K562 (cell line): ENCODE results near the gene NDOR1. TPM values are rescaled to one million over a fixed set of nuclear protein-coding genes. Genes with fewer than 3 reads are reported as not detected.

Experiments used
- ARNT ChIP-seq, 2 experiments: fragments of 450-650 bp; IDR thresholded peaks; 2 replicates each; pipeline ENCODE4 v1.6.1; 2016; ENCODE audit warnings: mild to moderate bottlenecking in 1 of 2
- ATF7 ChIP-seq: fragments of 450-650 bp; IDR thresholded peaks from 2 replicates; pipeline ENCODE4 v1.7.1; 2014; ENCODE audit warnings: mild to moderate bottlenecking, moderate library complexity
- CHD2 ChIP-seq: IDR thresholded peaks from 2 replicates; pipeline ENCODE4 v1.6.1; 2011; ENCODE audit warnings: low read depth, low read length
- FOXM1 ChIP-seq, 2 experiments: fragments of 450-650 bp in 1 of 2; sonication (generic) in 1 of 2; formaldehyde crosslinking in 1 of 2; IDR thresholded peaks; 2 replicates each; pipeline versions ENCODE4 v1.6.1 to v1.9.0; 2017 to 2022; ENCODE audit warnings: low read depth in 2 of 2, mild to moderate bottlenecking in 2 of 2, missing genetic modification reagents in 1 of 2, moderate library complexity in 1 of 2
- HNRNPK ChIP-seq: fragments of 200-400 bp; formaldehyde crosslinking; IDR thresholded peaks from one replicate; pipeline ENCODE4 v1.6.1; 2018; ENCODE audit warnings: mild to moderate bottlenecking, low read depth, low read length; ENCODE audit not compliant: poor library complexity, severe bottlenecking
- HSF4 ChIP-seq: fragments of 250-450 bp; sonication (Bioruptor Pico); IDR thresholded peaks from 2 replicates; pipeline ENCODE4 v2.1.2; 2022; ENCODE audit warnings: mild to moderate bottlenecking, moderate library complexity, borderline replicate concordance
- PYGO2 ChIP-seq: fragments of 450-650 bp; IDR thresholded peaks from 2 replicates; pipeline ENCODE4 v1.6.1; 2016; ENCODE audit warnings: mild to moderate bottlenecking, missing genetic modification characterization, moderate library complexity, missing compliant biosample characterization
- RNF219 ChIP-seq: fragments of 250-450 bp; sonication (Bioruptor Pico); IDR thresholded peaks from 2 replicates; pipeline ENCODE4 v1.5.0; 2022; ENCODE audit warnings: mild to moderate bottlenecking
- SIX5 ChIP-seq, 2 experiments: IDR thresholded peaks; 2 replicates each; pipeline ENCODE4 v1.6.1; 2011; ENCODE audit warnings: low read length in 2 of 2, borderline replicate concordance in 1 of 2, low read depth in 1 of 2, mild to moderate bottlenecking in 1 of 2, moderate library complexity in 1 of 2; ENCODE audit not compliant: insufficient read depth in 1 of 2
- SMAD3 ChIP-seq: fragments of 450-650 bp; formaldehyde crosslinking; conservative IDR thresholded peaks from 2 replicates; pipeline ENCODE4 v1.4.0; 2020; ENCODE audit warnings: mild to moderate bottlenecking
- TAL1 ChIP-seq: fragments of 450-650 bp; IDR thresholded peaks from 2 replicates; pipeline ENCODE4 v1.6.1; 2016; ENCODE audit warnings: mild to moderate bottlenecking
- TOE1 ChIP-seq, 2 experiments: fragments of 450-650 bp in 1 of 2; sonication (generic) in 1 of 2; formaldehyde crosslinking in 1 of 2; IDR thresholded peaks; 2 replicates each; pipeline versions ENCODE4 v1.7.1 to v1.8.0; 2016 to 2022; ENCODE audit warnings: borderline replicate concordance in 2 of 2, mild to moderate bottlenecking in 2 of 2, antibody characterized with exemption in 1 of 2, inconsistent platforms in 1 of 2, low read depth in 1 of 2, missing genetic modification reagents in 1 of 2, moderate library complexity in 1 of 2
- TSC22D4 ChIP-seq: fragments of 450-650 bp; IDR thresholded peaks from 2 replicates; pipeline ENCODE4 v1.6.1; 2016; ENCODE audit warnings: missing genetic modification characterization, missing biosample characterization, control low read depth
- U2AF2 ChIP-seq: fragments of 200-400 bp; formaldehyde crosslinking; optimal IDR thresholded peaks from 2 replicates; pipeline ENCODE3; 2017; ENCODE audit warnings: low read depth, mild to moderate bottlenecking, low read length
- ZFP36 ChIP-seq: fragments of 150-350 bp; IDR thresholded peaks from 2 replicates; pipeline ENCODE4 v1.6.1; 2018; ENCODE audit warnings: low read length, low read depth; ENCODE audit not compliant: partially characterized antibody
- polyA plus RNA-seq, 8 experiments: library from polyadenylated mRNA; depleted of rRNA in 4 of 8; stranded (reverse) in 5 of 8; unstranded in 3 of 8; fragments of >200 nt; fragmentation: Nextera tagmentation in 2 of 8; fragmentation: Illumina TruSeq in 1 of 8; extraction: Ambion mirVana in 2 of 8; extraction: Trizol in 1 of 8; gene quantifications; 2 replicates each; pipeline versions ENCODE4 v1.2.1 to v1.2.3, GENCODE V29; 2011 to 2014; ENCODE audit warnings: inconsistent platforms in 1 of 8, missing spikeins in 1 of 8
- total RNA-seq, 7 experiments: library from RNA; depleted of rRNA in 6 of 7; stranded (reverse); fragments of >200 nt in 6 of 7; fragmentation: Illumina TruSeq in 2 of 7; extraction: Trizol in 2 of 7; gene quantifications; 2 replicates each; pipeline versions ENCODE4 v1.2.1 to v1.2.3, GENCODE V29; 2011 to 2021; ENCODE audit warnings: low replicate concordance in 1 of 7

The NDOR1 gene
- total and polyA plus RNA-seq, 9 of the 15 experiments (the other 6 are each of a cell fraction or from before 2014, with no cell fraction given), result 0.06 to 36.9 (median 6.9) TPM

- TF ChIP-seq RNF219 (CRISPR knock-in tag), result no peak
- no peak for TF ChIP-seq ATF7
- TF ChIP-seq SMAD3 (CRISPR knock-in tag), result no peak
- TF ChIP-seq SIX5 (IDR thresholded peaks at IDR 0.05; ENCODE audit: borderline replicate concordance in 1 of 2, insufficient read depth in 1 of 2, low read depth in 1 of 2, low read length in 2 of 2), result no peak
- TF ChIP-seq PYGO2, result no peak
- no peak for TF ChIP-seq HNRNPK
- no peak for TF ChIP-seq U2AF2
- TF ChIP-seq ZFP36, result peak; percentile 97
- no peak for TF ChIP-seq TAL1
- TF ChIP-seq FOXM1 (IDR thresholded peaks at IDR 0.05; ENCODE audit: low read depth), result no peak
- no peak for TF ChIP-seq FOXM1 (CRISPR knock-in tag; IDR thresholded peaks at IDR 0.05; ENCODE audit: low read depth)
- peak; percentile 11; the same call in 1 of the 2 replicates for TF ChIP-seq TOE1 (IDR thresholded peaks at IDR 0.05; ENCODE audit: borderline replicate concordance)
- 0 out of 2 replicates have a peak, but pooled peaks have one; percentile 33 for TF ChIP-seq TOE1 (CRISPR knock-in tag; IDR thresholded peaks at IDR 0.05; ENCODE audit: borderline replicate concordance, low read depth)
- TF ChIP-seq HSF4, result no peak
- TF ChIP-seq ARNT (IDR thresholded peaks at IDR 0.05), result no peak
- TF ChIP-seq CHD2, result no peak
- no peak for TF ChIP-seq TSC22D4 (tag)
These were observed 21.8 kb downstream of the NDOR1 start, which contains the start of gene RNF224 (continued) for GRCh38 chr9:137227054-137227852.
